ENCODE results near the gene CEP112.
A peak's percentile ranks its signal among the peaks of the same experiment; 100 is the strongest.

The CEP112 gene

DNA sequence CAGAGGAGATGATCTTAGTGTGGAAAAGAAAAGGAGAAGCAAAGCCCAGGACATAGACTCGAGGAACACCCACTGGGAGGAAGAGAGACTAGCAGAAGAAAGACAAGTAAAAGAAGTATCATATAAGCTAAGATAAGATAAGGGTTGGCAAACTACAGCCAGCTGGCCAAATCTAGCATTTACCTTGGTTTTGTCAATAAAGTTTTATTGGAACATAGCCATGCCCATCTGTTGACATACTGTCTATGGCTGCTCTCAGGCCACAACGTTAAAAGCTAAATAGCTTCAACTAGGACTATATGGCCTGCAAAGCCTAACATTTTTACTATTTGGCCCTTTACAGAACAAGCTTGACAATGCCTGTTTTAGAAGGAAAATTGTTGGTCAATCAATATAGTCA lies 464.1 kb downstream of the CEP112 start:
- no peak; the same call in 1 of the 2 replicates for TF ChIP-seq ZFX (IDR thresholded peaks at IDR 0.05)
- TF ChIP-seq, protein P1, sequence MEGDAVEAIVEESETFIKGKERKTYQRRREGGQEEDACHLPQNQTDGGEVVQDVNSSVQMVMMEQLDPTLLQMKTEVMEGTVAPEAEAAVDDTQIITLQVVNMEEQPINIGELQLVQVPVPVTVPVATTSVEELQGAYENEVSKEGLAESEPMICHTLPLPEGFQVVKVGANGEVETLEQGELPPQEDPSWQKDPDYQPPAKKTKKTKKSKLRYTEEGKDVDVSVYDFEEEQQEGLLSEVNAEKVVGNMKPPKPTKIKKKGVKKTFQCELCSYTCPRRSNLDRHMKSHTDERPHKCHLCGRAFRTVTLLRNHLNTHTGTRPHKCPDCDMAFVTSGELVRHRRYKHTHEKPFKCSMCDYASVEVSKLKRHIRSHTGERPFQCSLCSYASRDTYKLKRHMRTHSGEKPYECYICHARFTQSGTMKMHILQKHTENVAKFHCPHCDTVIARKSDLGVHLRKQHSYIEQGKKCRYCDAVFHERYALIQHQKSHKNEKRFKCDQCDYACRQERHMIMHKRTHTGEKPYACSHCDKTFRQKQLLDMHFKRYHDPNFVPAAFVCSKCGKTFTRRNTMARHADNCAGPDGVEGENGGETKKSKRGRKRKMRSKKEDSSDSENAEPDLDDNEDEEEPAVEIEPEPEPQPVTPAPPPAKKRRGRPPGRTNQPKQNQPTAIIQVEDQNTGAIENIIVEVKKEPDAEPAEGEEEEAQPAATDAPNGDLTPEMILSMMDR (conservative IDR thresholded peaks at IDR 0.05): no peak
- no peak overlapping the region for H3K27ac ChIP-seq

DNA sequence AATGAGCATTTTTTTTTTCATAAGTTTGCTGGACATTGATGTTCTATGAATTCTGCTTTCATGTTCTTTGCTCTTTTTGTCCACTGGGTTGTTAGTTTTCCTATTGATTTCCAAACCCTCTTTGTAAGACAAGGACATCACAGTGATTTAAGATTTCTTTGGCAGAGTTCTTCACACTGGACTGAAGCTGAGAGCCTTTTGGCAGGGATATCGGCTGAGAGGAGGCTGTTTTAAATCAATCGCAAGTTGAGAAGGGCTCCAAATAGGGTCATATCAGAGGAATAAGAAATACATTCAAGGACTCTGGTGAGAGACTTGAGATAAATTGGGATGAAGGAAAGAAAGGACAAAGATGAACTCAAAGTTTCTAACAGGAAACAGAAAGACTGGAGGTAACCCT lies 464.7 kb downstream of the CEP112 start:
- TF ChIP-seq, protein P1 (conservative IDR thresholded peaks at IDR 0.05): no peak
- TF ChIP-seq ZFX (IDR thresholded peaks at IDR 0.05): no peak
- H3K27ac ChIP-seq: no peak overlapping the region

DNA sequence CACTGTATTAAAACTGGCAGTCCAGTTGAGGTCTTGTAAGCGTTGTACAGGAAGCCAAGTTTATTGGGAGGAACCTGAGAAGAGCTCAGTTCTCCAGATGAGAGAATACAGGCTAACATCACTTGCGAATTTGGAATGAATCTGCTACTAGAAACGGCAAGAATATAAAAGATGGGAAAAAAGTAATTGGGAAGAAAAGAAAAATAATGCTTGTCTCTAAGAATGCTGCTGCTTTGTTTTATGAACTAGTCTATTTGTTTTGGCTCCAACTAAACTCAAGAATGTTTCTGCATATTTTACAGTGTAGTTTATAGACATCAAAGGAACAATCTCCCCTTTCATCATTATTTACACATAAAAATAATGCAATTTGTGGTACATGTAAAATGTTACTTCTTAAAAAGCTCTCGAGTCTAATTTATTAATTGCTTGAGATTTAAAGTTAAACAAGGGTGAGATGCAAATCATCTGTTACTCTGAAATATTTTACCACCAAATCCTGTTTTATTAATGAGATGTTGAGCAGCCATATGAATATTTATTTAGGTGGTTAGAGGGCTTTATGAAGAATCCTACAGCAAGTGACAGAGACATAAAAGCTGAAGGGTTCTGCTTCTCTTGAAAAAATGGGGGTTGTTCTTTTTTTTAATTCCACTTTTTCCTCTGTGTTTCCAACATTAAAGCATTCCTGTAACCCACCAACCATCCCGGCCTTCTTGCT lies 468.3 kb downstream of the CEP112 start:
- peak overlapping the region; percentile 37; the same call in 1 of the 2 replicates for H3K27ac ChIP-seq
- TF ChIP-seq, protein P1 (conservative IDR thresholded peaks at IDR 0.05): no peak
- TF ChIP-seq ZFX (IDR thresholded peaks at IDR 0.05): no peak

DNA sequence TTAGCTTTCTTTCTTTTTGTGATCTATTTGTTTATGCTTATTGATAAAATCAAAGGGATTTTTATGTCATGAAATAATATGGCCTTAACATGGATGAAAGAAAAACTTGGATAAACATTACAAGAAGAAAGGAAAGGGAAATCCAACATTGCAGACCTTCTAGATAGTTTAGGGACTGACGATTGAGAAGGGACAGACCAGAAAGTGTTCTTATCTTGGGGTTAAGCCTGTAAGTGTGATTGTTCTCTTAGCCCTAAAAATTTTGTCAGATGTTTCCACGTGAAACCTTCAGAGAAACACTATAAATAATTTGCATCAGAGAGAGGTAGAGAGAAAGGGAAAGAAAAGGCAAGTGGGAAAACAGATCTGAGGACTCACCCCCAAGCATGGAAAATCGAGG lies 473.3 kb downstream of the CEP112 start:
- no peak for TF ChIP-seq ZFX (IDR thresholded peaks at IDR 0.05)
- TF ChIP-seq, protein P1 (conservative IDR thresholded peaks at IDR 0.05): no peak
- no peak overlapping the region for H3K27ac ChIP-seq

DNA sequence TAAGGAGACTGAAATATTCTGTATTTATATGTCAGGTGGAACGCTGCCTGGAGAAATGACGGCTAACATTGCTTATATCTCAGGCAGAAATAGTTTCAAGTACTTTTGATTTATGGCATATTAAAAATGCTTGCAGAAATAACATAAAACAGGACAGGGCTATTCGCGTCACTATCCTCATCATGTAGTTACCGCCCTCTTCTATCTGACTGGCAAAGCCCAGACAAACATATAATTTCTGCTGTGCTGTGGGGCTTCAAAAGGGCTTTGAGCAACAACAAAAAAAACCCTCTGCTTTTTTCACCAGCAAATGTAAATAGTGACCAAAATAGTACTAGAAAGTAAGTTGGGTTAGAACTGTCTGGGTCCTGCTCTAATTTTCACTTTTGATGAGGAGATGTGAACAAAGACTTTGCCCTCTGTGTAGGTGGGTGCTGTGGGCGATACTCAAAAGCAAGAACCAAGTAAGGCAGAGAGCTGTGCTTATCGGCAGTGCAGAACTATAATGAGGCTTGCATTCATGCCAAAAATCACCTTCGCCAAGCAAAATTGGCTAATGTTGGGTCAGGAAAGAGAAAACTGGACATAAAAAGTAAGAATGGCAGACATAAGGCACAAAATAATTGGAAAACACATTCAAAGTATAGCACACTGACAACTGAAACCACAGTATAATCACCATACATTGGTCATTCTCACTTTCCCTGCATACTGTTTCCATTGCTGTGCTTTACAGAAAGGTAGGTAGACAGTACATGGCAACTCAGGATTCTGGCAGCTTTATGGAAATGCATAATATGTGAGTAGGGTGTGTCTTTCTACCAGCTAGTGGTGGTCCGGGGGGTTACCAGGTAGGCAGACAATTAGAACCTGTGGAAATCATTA lies 479.3 kb downstream of the CEP112 start:
- TF ChIP-seq, protein P1 (conservative IDR thresholded peaks at IDR 0.05): no peak
- TF ChIP-seq ZFX (IDR thresholded peaks at IDR 0.05): no peak
- H3K27ac ChIP-seq: no peak overlapping the region

DNA sequence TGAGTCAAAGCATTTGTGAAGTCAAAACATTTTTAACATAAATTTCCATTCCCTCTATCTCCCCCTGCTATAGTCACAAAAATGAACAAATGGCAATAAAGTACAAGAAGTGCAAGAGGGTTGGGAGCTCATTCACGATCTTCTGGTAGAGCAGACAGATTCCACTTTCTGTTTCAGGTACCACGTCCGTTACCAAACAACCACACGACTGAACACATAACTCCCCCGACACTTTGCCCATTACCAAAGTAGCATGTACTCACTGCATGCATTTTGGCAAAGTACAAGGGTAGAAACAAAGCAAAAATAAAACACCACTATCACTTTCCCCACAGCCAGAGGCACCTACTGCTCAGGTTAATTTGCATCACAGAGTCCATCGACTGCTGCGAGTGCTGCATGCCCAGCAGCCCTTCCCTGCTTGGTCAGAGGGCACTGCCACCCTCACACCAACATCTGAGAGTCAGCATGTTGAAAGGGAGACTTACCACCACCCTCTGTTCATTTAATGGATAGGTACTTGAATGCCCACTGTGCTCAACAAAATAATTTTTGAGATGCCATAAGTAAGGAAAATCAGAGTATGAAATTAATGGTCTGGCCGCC lies 480.2 kb downstream of the CEP112 start:
- TF ChIP-seq, protein P1 (conservative IDR thresholded peaks at IDR 0.05): no peak
- TF ChIP-seq ZFX (IDR thresholded peaks at IDR 0.05): no peak
- no peak overlapping the region for H3K27ac ChIP-seq

DNA sequence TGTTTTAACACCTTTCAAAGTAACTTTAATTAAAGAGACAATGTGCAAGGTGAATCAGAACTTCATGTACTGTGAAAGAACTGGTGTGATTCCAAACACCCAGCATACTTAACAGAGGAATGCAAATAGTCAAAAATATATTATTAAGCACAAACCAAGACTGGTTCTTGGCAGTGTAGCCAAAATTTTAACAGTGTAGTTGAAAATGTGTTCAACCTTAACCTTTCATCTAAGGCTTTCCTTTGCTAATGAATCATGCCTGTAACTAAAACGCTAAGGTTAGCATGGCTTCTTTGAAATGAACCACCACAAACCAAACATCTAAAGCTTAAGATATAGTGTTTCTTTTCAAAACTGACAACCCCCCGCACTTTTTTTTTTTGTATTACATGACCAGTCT lies 484.2 kb downstream of the CEP112 start:
- H3K27ac ChIP-seq: no peak overlapping the region
- TF ChIP-seq ZFX (IDR thresholded peaks at IDR 0.05): no peak
- TF ChIP-seq, protein P1 (conservative IDR thresholded peaks at IDR 0.05): no peak

Data from C4-2B (cell line).